HepG2 (cell line): ENCODE results near the gene ALDH16A1. TPM values are rescaled to one million over a fixed set of nuclear protein-coding genes. Genes with fewer than 3 reads are reported as not detected.

Experiments
- ATAC-seq: fragments of 200-7000 bp; cut with Tn5 transposase; 3 replicates; pipeline ENCODE4 v1.9.1; 2020; ENCODE audit warnings: mild to moderate bottlenecking, moderate library complexity
- BruUV-seq: library from RNA; stranded (reverse); fragments of 400-500 nt; replicated peaks from 2 replicates; lab custom pipeline; 2021; lab: Mats Ljungman, UMichigan
- CTCF ChIA-PET: fragments of 300-600 bp; formaldehyde crosslinking; extraction: SDS; loops from one replicate; lab custom pipeline; 2021; ENCODE audit warnings: low total read pairs, inconsistent platforms, low intra/inter-chr PET ratio; lab: Yijun Ruan, JAX
- POLR2A ChIA-PET: fragments of 350-600 bp; sonication (Branson Sonifier 250); formaldehyde crosslinking; loops from one replicate; lab custom pipeline; 2020; ENCODE audit warnings: antibody characterized with exemption, inconsistent platforms; lab: Yijun Ruan, JAX
- DNase-seq: peaks from one replicate; pipeline ENCODE4 v3.0.0-alpha.2; 2015; ENCODE audit warnings: low spot score
- FAIRE-seq: peaks from 3 replicates; lab custom pipeline; 2011; peaks lifted over from hg19 to GRCh38; lab: Jason Lieb, UNC
- H2AFZ ChIP-seq: one replicate; pipeline ENCODE4 v1.6.1; 2011; ENCODE audit warnings: low read length, inconsistent platforms
- H3K27ac ChIP-seq: fragments of 300-600 bp; 3 replicates; pipeline ENCODE4 v1.8.0; 2011; ENCODE audit warnings: mixed run types, mild to moderate bottlenecking, mixed read lengths, low read length, inconsistent platforms; ENCODE audit not compliant: insufficient read depth; ENCODE audit errors: extremely low read length
- H3K27me3 ChIP-seq, 2 experiments: fragments of 200-600 bp in 1 of 2; 2 replicates in 1 of 2; 3 replicates in 1 of 2; pipeline versions ENCODE4 v1.6.0 to v1.8.0; 2011; ENCODE audit warnings: low read length in 2 of 2, mild to moderate bottlenecking in 2 of 2, moderate library complexity in 2 of 2, inconsistent platforms in 1 of 2; ENCODE audit not compliant: insufficient read depth in 2 of 2, control insufficient read depth in 1 of 2
- H3K36me3 ChIP-seq, 2 experiments: fragments of 200-600 bp in 1 of 2; replicated peaks in 1 of 2; 2 replicates in 1 of 2; 3 replicates in 1 of 2; pipeline versions ENCODE4 v1.5.1 to v1.8.0; 2011; ENCODE audit warnings: low read length in 2 of 2, inconsistent platforms in 1 of 2; ENCODE audit not compliant: insufficient read depth in 2 of 2, control insufficient read depth in 1 of 2
- H3K4me1 ChIP-seq: 2 replicates; pipeline ENCODE4 v1.5.1; 2012; ENCODE audit warnings: low read length, inconsistent platforms; ENCODE audit not compliant: insufficient read depth
- H3K4me2 ChIP-seq: 2 replicates; pipeline ENCODE4 v1.6.0; 2011; ENCODE audit warnings: low read depth, low read length, inconsistent platforms
- H3K4me3 ChIP-seq, 3 experiments: fragments of 200-600 bp in 1 of 3; sonication (generic), shearing (Covaris generic) in 1 of 3; replicated peaks in 1 of 3; 2 replicates each; pipeline ENCODE4 v1.5.1; 2011 to 2016; ENCODE audit warnings: low read length in 3 of 3, inconsistent platforms in 2 of 3, low read depth in 2 of 3, mild to moderate bottlenecking in 2 of 3, control low read depth in 1 of 3, mixed read lengths in 1 of 3; ENCODE audit not compliant: insufficient read depth in 1 of 3
- H3K79me2 ChIP-seq: one replicate; pipeline ENCODE4 v1.6.1; 2011; ENCODE audit warnings: low read length, inconsistent platforms; ENCODE audit not compliant: insufficient read depth
- H3K9ac ChIP-seq: 2 replicates; pipeline ENCODE4 v1.6.0; 2011; ENCODE audit warnings: mild to moderate bottlenecking, low read depth, low read length, inconsistent platforms; ENCODE audit not compliant: insufficient read depth
- H3K9me3 ChIP-seq: 2 replicates; pipeline ENCODE4 v1.5.1; 2012; ENCODE audit warnings: mild to moderate bottlenecking, low read length
- H4K20me1 ChIP-seq: 2 replicates; pipeline ENCODE4 v1.6.0; 2011; ENCODE audit warnings: inconsistent platforms, mild to moderate bottlenecking, low read length, moderate library complexity; ENCODE audit not compliant: insufficient read depth
- ADNP ChIP-seq: sonication (generic); formaldehyde crosslinking; IDR thresholded peaks from 2 replicates; pipeline ENCODE4 v1.4.0; 2020; ENCODE audit warnings: missing genetic modification reagents
- GTF3A ChIP-seq: sonication (generic); formaldehyde crosslinking; conservative IDR thresholded peaks from 2 replicates; pipeline ENCODE4 v1.4.0; 2020; ENCODE audit warnings: mild to moderate bottlenecking, missing genetic modification reagents
- HNRNPLL ChIP-seq: fragments of 200-400 bp; formaldehyde crosslinking; IDR thresholded peaks from 2 replicates; pipeline ENCODE4 v1.6.1; 2017; ENCODE audit warnings: mild to moderate bottlenecking, low read depth, low read length; ENCODE audit not compliant: poor library complexity, severe bottlenecking
- KAT7 ChIP-seq: IDR thresholded peaks from 2 replicates; pipeline ENCODE4 v1.6.1; 2018; ENCODE audit warnings: borderline replicate concordance, missing compliant biosample characterization
- MBD4 ChIP-seq: IDR thresholded peaks from 2 replicates; pipeline ENCODE4 v1.6.1; 2012; ENCODE audit warnings: low read length, inconsistent platforms, borderline replicate concordance
- NCOA2 ChIP-seq: sonication (generic); formaldehyde crosslinking; IDR thresholded peaks from 2 replicates; pipeline ENCODE4 v1.8.0; 2022; ENCODE audit warnings: inconsistent platforms
- POLR2AphosphoS5 ChIP-seq: IDR thresholded peaks from 2 replicates; pipeline ENCODE4 v1.6.1; 2012; ENCODE audit warnings: low read depth, low read length
- REL ChIP-seq: sonication (generic); formaldehyde crosslinking; conservative IDR thresholded peaks from 2 replicates; pipeline ENCODE4 v1.8.0; 2022; ENCODE audit warnings: mild to moderate bottlenecking, missing genetic modification reagents, moderate library complexity
- THAP11 ChIP-seq: IDR thresholded peaks from 2 replicates; pipeline ENCODE4 v1.6.1; 2016; ENCODE audit warnings: missing biosample characterization, missing genetic modification reagents
- ZKSCAN1 ChIP-seq: fragments of 150-350 bp; IDR thresholded peaks from 2 replicates; pipeline ENCODE4 v1.6.1; 2014; ENCODE audit warnings: low read length
- ZNF17 ChIP-seq: sonication (generic); formaldehyde crosslinking; IDR thresholded peaks from 2 replicates; pipeline ENCODE4 v1.5.0; 2020; ENCODE audit warnings: mild to moderate bottlenecking, missing genetic modification reagents
- ZNF678 ChIP-seq: sonication (generic); formaldehyde crosslinking; IDR thresholded peaks from 2 replicates; pipeline ENCODE4 v1.4.0; 2020; ENCODE audit warnings: mild to moderate bottlenecking, missing genetic modification reagents
- ZNF841 ChIP-seq: sonication (generic); formaldehyde crosslinking; IDR thresholded peaks from 2 replicates; pipeline ENCODE4 v1.8.1; 2023; ENCODE audit warnings: missing genetic modification reagents, borderline replicate concordance
- WGBS: methylation state at CpG from one replicate; pipeline ENCODE4 v1.1.6; 2017; ENCODE audit warnings: low lambda C conversion rate; 5-methylcytosine and 5-hydroxymethylcytosine counted together
- in situ Hi-C: cut with HindIII; loops from 2 replicates; pipeline ENCODE4 v1.10.0; 2017; ENCODE audit warnings: low pct_unique_long_range_greater_than_20kb; ENCODE audit not compliant: extremely low pct_ligation_motif_present
- intact Hi-C: fragments of 100-400 bp; cut with micrococcal nuclease; formaldehyde crosslinking; loops from one replicate; pipeline ENCODE4 v1.10.0; 2022; ENCODE audit not compliant: unreplicated experiment
- polyA plus RNA-seq, 8 experiments: library from polyadenylated mRNA; depleted of rRNA in 3 of 8; stranded (reverse) in 7 of 8; unstranded in 1 of 8; fragments of >200 nt; fragmentation: Illumina TruSeq in 4 of 8; extraction: Trizol in 4 of 8; gene quantifications; 2 replicates each; pipeline versions ENCODE4 v1.2.1 to v1.2.3, GENCODE V29; 2011 to 2016; ENCODE audit warnings: low read depth in 4 of 8, missing spikeins in 1 of 8, mixed read lengths in 1 of 8; ENCODE audit not compliant: insufficient read depth in 1 of 8
- total RNA-seq, 5 experiments: library from RNA; depleted of rRNA; stranded (reverse); fragments of >200 nt; fragmentation: Illumina TruSeq; extraction: Trizol; gene quantifications; 2 replicates each; pipeline ENCODE4 v1.2.3, GENCODE V29; 2016; ENCODE audit warnings: low read depth in 1 of 5
- TF ChIP-seq, protein P1 (sequence below): IDR thresholded peaks from 2 replicates; pipeline ENCODE4 v1.6.1; 2016
- TF ChIP-seq, protein P2 (sequence below): sonication (generic); formaldehyde crosslinking; IDR thresholded peaks from 2 replicates; pipeline ENCODE4 v1.4.0; 2020; ENCODE audit warnings: missing genetic modification reagents
- TF ChIP-seq, protein P3 (sequence below): sonication (generic); formaldehyde crosslinking; IDR thresholded peaks from 2 replicates; pipeline ENCODE4 v1.8.0; 2022; ENCODE audit warnings: mild to moderate bottlenecking, missing genetic modification reagents; ENCODE audit not compliant: insufficient replicate concordance

ALDH16A1 gene
- total and polyA plus RNA-seq, 2 of the 13 experiments (the other 11 are each of a cell fraction or from before 2014, with no cell fraction given): 8.4 to 34.9 TPM

DNA sequence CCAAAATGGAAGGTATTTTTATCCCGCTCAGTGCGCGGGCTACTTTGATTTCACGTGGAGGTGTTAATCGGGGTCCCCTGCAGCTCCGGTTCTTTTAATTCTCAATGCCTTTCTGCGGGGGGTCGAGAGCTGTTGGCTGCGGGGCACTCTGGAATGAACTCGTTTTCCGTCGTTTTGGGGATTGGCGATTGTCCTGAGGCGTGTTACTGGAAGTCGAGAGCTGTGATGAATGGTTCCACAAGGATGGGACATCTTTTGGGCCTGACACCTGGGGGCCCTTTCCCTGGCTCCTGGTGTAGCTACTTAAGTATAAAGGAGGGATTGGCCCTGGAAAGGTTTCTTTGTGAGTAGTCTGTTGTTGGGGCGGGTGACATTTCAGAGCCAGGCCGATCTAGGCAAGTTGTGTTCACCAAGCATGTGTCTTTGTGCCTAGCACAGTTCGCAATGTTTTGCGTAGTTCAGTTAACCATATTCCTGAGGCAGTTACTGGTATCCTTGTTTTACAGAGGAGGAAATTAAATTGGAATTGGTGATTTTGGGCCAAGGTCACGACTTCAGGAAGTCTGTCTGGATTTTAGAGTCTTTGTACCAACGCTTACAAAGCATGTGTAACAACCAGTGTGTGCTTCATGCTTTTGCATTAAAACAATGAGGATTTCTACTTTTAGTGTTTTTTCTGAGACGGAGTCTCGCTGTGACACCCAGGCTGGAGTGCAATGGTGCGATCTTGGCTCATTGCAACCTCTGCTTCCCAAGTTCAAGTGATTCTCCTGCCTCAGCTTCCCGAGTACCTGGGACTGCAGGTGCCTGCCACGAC lies 35.2 kb downstream of the ALDH16A1 start (continued):
- TF ChIP-seq HNRNPLL (no peak), THAP11 (CRISPR knock-in tag) (no peak), ADNP (no peak), NCOA2 (0 out of 2 replicates have a peak, but pooled peaks have one; percentile 24), ZNF678 (CRISPR knock-in tag) (no peak), ZNF17 (CRISPR knock-in tag) (no peak), GTF3A (CRISPR knock-in tag) (no peak)
- TF ChIP-seq, protein P1, sequence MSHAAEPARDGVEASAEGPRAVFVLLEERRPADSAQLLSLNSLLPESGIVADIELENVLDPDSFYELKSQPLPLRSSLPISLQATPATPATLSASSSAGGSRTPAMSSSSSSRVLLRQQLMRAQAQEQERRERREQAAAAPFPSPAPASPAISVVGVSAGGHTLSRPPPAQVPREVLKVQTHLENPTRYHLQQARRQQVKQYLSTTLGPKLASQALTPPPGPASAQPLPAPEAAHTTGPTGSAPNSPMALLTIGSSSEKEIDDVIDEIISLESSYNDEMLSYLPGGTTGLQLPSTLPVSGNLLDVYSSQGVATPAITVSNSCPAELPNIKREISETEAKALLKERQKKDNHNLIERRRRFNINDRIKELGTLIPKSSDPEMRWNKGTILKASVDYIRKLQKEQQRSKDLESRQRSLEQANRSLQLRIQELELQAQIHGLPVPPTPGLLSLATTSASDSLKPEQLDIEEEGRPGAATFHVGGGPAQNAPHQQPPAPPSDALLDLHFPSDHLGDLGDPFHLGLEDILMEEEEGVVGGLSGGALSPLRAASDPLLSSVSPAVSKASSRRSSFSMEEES (CRISPR knock-in tag): peak; percentile 10; the same call in 1 of the 2 replicates

DNA sequence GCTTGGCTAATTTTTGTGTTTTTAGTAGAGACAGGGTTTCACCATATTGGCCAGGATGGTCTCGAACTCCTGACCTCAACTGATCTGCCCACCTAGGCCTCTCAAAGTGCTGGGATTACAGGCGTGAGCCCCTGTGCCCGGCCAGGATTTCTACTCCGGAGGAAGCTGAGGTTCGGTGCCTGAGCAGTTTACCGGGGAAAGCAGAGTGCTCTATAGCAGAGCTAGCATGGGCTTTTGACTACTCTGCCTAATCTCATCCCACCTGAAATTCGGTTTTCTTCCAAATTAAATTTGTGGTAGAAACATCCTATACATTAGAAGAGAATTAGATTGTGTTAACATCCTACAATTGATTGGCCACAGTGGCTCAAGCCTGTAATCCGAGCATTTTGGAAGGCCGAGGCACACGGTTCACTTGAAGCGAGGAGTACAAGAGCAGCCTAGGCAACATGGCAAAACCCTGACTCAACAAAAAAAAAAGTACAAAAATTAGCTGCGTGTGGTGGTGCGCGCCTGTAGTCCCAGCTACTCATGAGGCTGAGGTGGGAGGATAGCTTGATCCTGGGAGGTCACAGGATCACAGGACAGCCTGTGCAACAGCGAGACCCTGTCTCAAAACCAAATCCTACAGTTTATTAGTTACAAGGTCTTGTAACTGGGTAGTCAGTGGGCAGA lies 36.0 kb downstream of the ALDH16A1 start:
- FAIRE-seq (no peak), DNase-seq (no peak), ATAC-seq (no peak)
- Histone ChIP-seq H3K79me2 (peaks cover 37% of the 10 kb centered on the region), H3K9me3 (no peaks in the 10 kb centered on the region), H3K4me1 (peaks cover 29% of the 10 kb centered on the region), H3K27ac (peak overlapping the region; percentile 87), H3K4me2 (peak overlapping the region; percentile 90), H2AFZ (no peak overlapping the region), H3K9ac (peak overlapping the region; percentile 100), H3K27me3 (peaks cover 0 to 3% of the 10 kb centered on the region in 2 experiments; a peak in 1 of 5 replicates), H4K20me1 (peaks cover 45% of the 10 kb centered on the region), H3K4me3 (peak overlapping the region; percentile 93 to 98 (median 97)), H3K36me3 (peaks cover 19 to 40% of the 10 kb centered on the region in 2 experiments)
- ChIA-PET CTCF (no interaction called here), POLR2A (interaction anchor here (0.6 to 2.9 kb wide), 7 partner anchors 10 to 101 kb away, joined by 3 to 14 read pairs (median 4); partner anchors contain the start of genes ALDH16A1, PIH1D1 and PRR12)
- in situ Hi-C loops: no loop called here
- intact Hi-C loops: no loop called here
- WGBS: 1% methylated on average over 15 of the region's 15 CpGs
- BruUV-seq: TSS peak; percentile 74
- TF ChIP-seq, protein P2, sequence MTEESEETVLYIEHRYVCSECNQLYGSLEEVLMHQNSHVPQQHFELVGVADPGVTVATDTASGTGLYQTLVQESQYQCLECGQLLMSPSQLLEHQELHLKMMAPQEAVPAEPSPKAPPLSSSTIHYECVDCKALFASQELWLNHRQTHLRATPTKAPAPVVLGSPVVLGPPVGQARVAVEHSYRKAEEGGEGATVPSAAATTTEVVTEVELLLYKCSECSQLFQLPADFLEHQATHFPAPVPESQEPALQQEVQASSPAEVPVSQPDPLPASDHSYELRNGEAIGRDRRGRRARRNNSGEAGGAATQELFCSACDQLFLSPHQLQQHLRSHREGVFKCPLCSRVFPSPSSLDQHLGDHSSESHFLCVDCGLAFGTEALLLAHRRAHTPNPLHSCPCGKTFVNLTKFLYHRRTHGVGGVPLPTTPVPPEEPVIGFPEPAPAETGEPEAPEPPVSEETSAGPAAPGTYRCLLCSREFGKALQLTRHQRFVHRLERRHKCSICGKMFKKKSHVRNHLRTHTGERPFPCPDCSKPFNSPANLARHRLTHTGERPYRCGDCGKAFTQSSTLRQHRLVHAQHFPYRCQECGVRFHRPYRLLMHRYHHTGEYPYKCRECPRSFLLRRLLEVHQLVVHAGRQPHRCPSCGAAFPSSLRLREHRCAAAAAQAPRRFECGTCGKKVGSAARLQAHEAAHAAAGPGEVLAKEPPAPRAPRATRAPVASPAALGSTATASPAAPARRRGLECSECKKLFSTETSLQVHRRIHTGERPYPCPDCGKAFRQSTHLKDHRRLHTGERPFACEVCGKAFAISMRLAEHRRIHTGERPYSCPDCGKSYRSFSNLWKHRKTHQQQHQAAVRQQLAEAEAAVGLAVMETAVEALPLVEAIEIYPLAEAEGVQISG (CRISPR knock-in tag): no peak
- TF ChIP-seq, protein P3, sequence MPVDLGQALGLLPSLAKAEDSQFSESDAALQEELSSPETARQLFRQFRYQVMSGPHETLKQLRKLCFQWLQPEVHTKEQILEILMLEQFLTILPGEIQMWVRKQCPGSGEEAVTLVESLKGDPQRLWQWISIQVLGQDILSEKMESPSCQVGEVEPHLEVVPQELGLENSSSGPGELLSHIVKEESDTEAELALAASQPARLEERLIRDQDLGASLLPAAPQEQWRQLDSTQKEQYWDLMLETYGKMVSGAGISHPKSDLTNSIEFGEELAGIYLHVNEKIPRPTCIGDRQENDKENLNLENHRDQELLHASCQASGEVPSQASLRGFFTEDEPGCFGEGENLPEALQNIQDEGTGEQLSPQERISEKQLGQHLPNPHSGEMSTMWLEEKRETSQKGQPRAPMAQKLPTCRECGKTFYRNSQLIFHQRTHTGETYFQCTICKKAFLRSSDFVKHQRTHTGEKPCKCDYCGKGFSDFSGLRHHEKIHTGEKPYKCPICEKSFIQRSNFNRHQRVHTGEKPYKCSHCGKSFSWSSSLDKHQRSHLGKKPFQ (CRISPR knock-in tag): peak; percentile 28
- TF ChIP-seq ZKSCAN1 (no peak), KAT7 (CRISPR knock-in tag) (peak; percentile 64; the same call in 1 of the 2 replicates), REL (CRISPR knock-in tag) (0 out of 2 replicates have a peak, but pooled peaks have one; percentile 14), ZNF841 (CRISPR knock-in tag) (peak; percentile 64; the same call in 1 of the 2 replicates), POLR2AphosphoS5 (no peak), MBD4 (0 out of 2 replicates have a peak, but pooled peaks have one; percentile 19)
